Lower leg skin (tissue), 3 donors: ENCODE measurements around the gene STAP2.

Experiments used
- CTCF ChIP-seq, 3 donors: fragments of 450-650 bp; IDR thresholded peaks; one replicate each; pipeline ENCODE4 v1.5.1; 2016; ENCODE audit warnings: antibody characterized with exemption in 3 of 3, mild to moderate bottlenecking in 3 of 3, moderate library complexity in 2 of 3
- POLR2A ChIP-seq, 2 donors: fragments of 450-650 bp; IDR thresholded peaks; one replicate each; pipeline ENCODE4 v1.6.1; 2016 to 2017; ENCODE audit warnings: antibody characterized with exemption in 2 of 2, mild to moderate bottlenecking in 1 of 2, moderate library complexity in 1 of 2

DNA sequence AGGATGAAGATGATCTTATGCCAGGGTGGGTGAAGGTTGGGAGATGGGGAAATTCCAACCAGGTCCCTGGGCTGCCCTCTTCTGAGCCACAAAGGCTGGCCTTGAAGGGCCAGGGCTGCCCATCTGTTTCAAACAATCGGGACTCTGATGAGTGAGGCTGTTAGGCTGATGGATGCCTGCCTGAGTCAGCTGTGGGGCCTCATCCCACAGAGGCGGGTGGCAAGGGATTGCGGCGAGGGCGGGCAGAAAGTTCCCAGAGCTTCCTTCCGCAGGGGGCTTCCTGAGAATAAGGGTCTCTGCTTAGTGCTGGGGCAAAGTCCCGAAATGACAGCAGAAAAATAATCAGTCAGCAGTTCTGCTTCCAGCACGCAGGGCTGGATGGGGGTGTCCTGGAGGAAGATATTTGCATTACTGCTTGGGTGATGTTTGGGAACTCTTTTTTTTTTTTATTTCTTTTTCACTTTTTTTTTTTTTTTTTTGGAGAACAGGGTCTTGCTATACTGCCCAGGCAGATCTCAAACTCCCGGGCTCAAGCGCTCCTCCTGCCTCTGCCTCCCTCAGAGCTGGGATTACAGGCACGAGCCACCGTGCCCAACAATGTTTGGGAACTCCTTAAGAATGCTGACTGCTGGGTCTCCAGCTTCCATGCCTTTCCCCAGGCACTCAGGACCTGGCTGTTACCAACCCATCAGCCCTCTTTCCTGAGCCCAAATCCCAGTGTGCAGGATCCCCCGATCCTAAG, 47.6 kb upstream of the STAP2 start:
- TF ChIP-seq CTCF (IDR thresholded peaks at IDR 0.05) (no peak), POLR2A (IDR thresholded peaks at IDR 0.05) (no peak)
